Neuronal stem cell (in vitro differentiated cells): ENCODE measurements around the gene SIRPD.
"Not testable (repeated sequence)": the region's sequence is repeated elsewhere in the genome, so short reads cannot be mapped to it uniquely, and the experiment has no call there.

Experiments used
- DNase-seq: peaks from one replicate; pipeline ENCODE4 v3.0.0-alpha.2; 2013; ENCODE audit warnings: low spot score
- H2AFZ ChIP-seq: one replicate; pipeline ENCODE4 v1.6.1; 2013; ENCODE audit warnings: mild to moderate bottlenecking, low read length, inconsistent platforms
- H2AK5ac ChIP-seq: 2 replicates; pipeline ENCODE4 v1.6.1; 2013; ENCODE audit warnings: low read depth, mild to moderate bottlenecking, inconsistent platforms, low read length, moderate library complexity, mixed read lengths
- H2BK120ac ChIP-seq: 2 replicates; pipeline ENCODE4 v1.6.1; 2013; ENCODE audit warnings: low read depth, mild to moderate bottlenecking, inconsistent platforms, low read length, moderate library complexity, mixed read lengths
- H2BK12ac ChIP-seq: one replicate; pipeline ENCODE4 v1.6.1; 2013; ENCODE audit warnings: low read length, inconsistent platforms
- H2BK15ac ChIP-seq: 2 replicates; pipeline ENCODE4 v1.6.1; 2013; ENCODE audit warnings: mild to moderate bottlenecking, low read length, inconsistent platforms, mixed read lengths
- H2BK5ac ChIP-seq: one replicate; pipeline ENCODE4 v1.6.1; 2013; ENCODE audit warnings: inconsistent platforms, mild to moderate bottlenecking, low read length, moderate library complexity
- H3K14ac ChIP-seq: one replicate; pipeline ENCODE4 v1.6.1; 2013; ENCODE audit warnings: low read length, inconsistent platforms
- H3K18ac ChIP-seq: 2 replicates; pipeline ENCODE4 v1.6.1; 2013; ENCODE audit warnings: low read length, inconsistent platforms
- H3K23ac ChIP-seq: 2 replicates; pipeline ENCODE4 v1.6.1; 2013; ENCODE audit warnings: low read depth, mild to moderate bottlenecking, mixed read lengths, low read length, inconsistent platforms; ENCODE audit not compliant: poor library complexity
- H3K27ac ChIP-seq: replicated peaks from 3 replicates; pipeline ENCODE4 v1.5.1; 2013; ENCODE audit warnings: low read length, inconsistent platforms
- H3K27me3 ChIP-seq, 3 experiments: 2 replicates each; pipeline ENCODE4 v1.6.1; 2013; ENCODE audit warnings: low read length in 3 of 3, mild to moderate bottlenecking in 2 of 3, inconsistent platforms in 1 of 3, low read depth in 1 of 3, mixed read lengths in 1 of 3, moderate library complexity in 1 of 3; ENCODE audit not compliant: control insufficient read depth in 3 of 3, insufficient read depth in 3 of 3
- H3K36me3 ChIP-seq, 2 donors: replicated peaks in 1 of 2; 2 replicates each; pipeline ENCODE4 v1.6.1; 2013; ENCODE audit warnings: low read length in 2 of 2; ENCODE audit not compliant: control insufficient read depth in 2 of 2, insufficient read depth in 2 of 2
- H3K4ac ChIP-seq: 2 replicates; pipeline ENCODE4 v1.6.1; 2013; ENCODE audit warnings: inconsistent platforms, mild to moderate bottlenecking, low read length, moderate library complexity
- H3K4me1 ChIP-seq, 2 donors: 1 replicate in 1 of 2; 2 replicates in 1 of 2; pipeline ENCODE4 v1.6.1; 2013; ENCODE audit warnings: low read length in 2 of 2, low read depth in 1 of 2; ENCODE audit not compliant: control insufficient read depth in 2 of 2, insufficient read depth in 1 of 2
- H3K4me2 ChIP-seq: one replicate; pipeline ENCODE4 v1.6.1; 2013; ENCODE audit warnings: mild to moderate bottlenecking, low read length, inconsistent platforms; ENCODE audit not compliant: insufficient read depth, poor library complexity, severe bottlenecking
- H3K4me3 ChIP-seq, 2 donors: 2 replicates each; pipeline ENCODE4 v1.5.1; 2013; ENCODE audit warnings: low read length in 2 of 2, mild to moderate bottlenecking in 2 of 2, inconsistent platforms in 1 of 2, moderate library complexity in 1 of 2
- H3K79me1 ChIP-seq: one replicate; pipeline ENCODE4 v1.6.1; 2013; ENCODE audit warnings: low read depth, mild to moderate bottlenecking, inconsistent platforms, low read length, moderate library complexity
- H3K9ac ChIP-seq: one replicate; pipeline ENCODE4 v1.6.1; 2013; ENCODE audit warnings: mild to moderate bottlenecking, low read depth, low read length, inconsistent platforms; ENCODE audit not compliant: poor library complexity
- H3K9me3 ChIP-seq, 2 donors: replicated peaks in 1 of 2; 2 replicates each; pipeline versions ENCODE3 to v1.6.1; 2013; ENCODE audit warnings: low read length in 2 of 2, mild to moderate bottlenecking in 2 of 2, inconsistent platforms in 1 of 2, low read depth in 1 of 2, mixed read lengths in 1 of 2, moderate library complexity in 1 of 2; ENCODE audit not compliant: control insufficient read depth in 2 of 2, insufficient read depth in 1 of 2
- H4K8ac ChIP-seq: one replicate; pipeline ENCODE4 v1.6.1; 2013; ENCODE audit warnings: low read depth, mild to moderate bottlenecking, inconsistent platforms, low read length, moderate library complexity
- H4K91ac ChIP-seq: one replicate; pipeline ENCODE4 v1.6.1; 2013; ENCODE audit warnings: low read length, low read depth, mild to moderate bottlenecking, inconsistent platforms; ENCODE audit not compliant: poor library complexity
- WGBS, 2 donors: extraction: QIAGEN DNeasy Blood & Tissue Kit; methylation state at CpG; one replicate each; pipeline ENCODE4 v1.1.7; 2013; ENCODE audit warnings: missing lambda C conversion rate in 2 of 2, mixed read lengths in 1 of 2; ENCODE audit not compliant: insufficient read length in 2 of 2, insufficient replicate concordance in 1 of 2; ENCODE audit errors: extremely low coverage in 2 of 2; 5-methylcytosine and 5-hydroxymethylcytosine counted together

The SIRPD gene

GRCh38 chr20:1576641-1577040 is 19.1 kb upstream of the SIRPD start:
- no peak overlapping the region for H3K4me3 ChIP-seq
- H4K91ac ChIP-seq, result no peak overlapping the region
- no peak overlapping the region for H3K4me2 ChIP-seq
- H3K27ac ChIP-seq, result no peak overlapping the region
- H3K9me3 ChIP-seq, result no peaks in the 10 kb centered on the region
- no peak overlapping the region for H3K14ac ChIP-seq
- no peak overlapping the region for H3K23ac ChIP-seq
- WGBS, 2 donors, result no CpG with 5 or more reads among the region's 3 CpGs
- H3K79me1 ChIP-seq, result no peaks in the 10 kb centered on the region
- no peaks in the 10 kb centered on the region for H3K36me3 ChIP-seq
- no peaks in the 10 kb centered on the region for H3K4me1 ChIP-seq
- no peak overlapping the region for H2BK120ac ChIP-seq
- H2AK5ac ChIP-seq, result no peak overlapping the region
- H2BK5ac ChIP-seq, result no peak overlapping the region
- no peak overlapping the region for H3K18ac ChIP-seq
- H3K4ac ChIP-seq, result no peak overlapping the region
- H2BK12ac ChIP-seq, result no peak overlapping the region
- no peak overlapping the region for H3K9ac ChIP-seq
- DNase-seq, result no peak
- H2BK15ac ChIP-seq, result no peak overlapping the region
- no peak overlapping the region for H4K8ac ChIP-seq
- H3K27me3 ChIP-seq, result no peaks in the 10 kb centered on the region
- no peak overlapping the region for H2AFZ ChIP-seq

GRCh38 chr20:1576003-1576402 is 18.5 kb upstream of the SIRPD start:
- not testable (repeated sequence) for DNase-seq, H3K18ac ChIP-seq

DNA sequence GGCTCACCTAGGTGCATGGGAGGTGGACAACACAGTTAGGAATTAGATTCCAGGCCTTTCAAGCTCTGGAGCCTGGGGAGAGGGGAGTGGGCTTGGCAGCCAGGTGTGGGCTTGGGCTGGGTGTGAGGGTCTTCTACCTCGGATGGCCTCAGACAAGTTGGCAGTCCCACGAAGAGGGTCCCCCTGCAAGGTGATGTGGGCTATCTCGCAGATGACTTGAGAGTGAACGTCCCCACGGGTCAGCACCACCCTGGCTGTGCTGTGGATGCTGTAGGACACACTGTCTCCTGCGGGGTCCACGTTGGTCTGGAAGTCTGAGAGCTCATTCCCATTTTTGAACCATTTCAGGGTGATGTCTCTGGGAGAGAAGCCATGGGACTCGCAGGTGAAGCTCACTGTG is 14.1 kb upstream of the SIRPD start:
- not testable (repeated sequence) for H2AFZ ChIP-seq, H3K79me1 ChIP-seq, H3K18ac ChIP-seq, H2BK12ac ChIP-seq, H3K4ac ChIP-seq, H2AK5ac ChIP-seq, H4K8ac ChIP-seq, H3K36me3 ChIP-seq, H2BK120ac ChIP-seq, DNase-seq, H3K4me1 ChIP-seq, H3K27ac ChIP-seq, H2BK5ac ChIP-seq, H4K91ac ChIP-seq, H3K9me3 ChIP-seq, H3K4me3 ChIP-seq, H3K27me3 ChIP-seq, H3K23ac ChIP-seq, H3K4me2 ChIP-seq, H3K9ac ChIP-seq, H2BK15ac ChIP-seq, H3K14ac ChIP-seq
- no CpG with 5 or more reads among the region's 8 CpGs for WGBS, 2 donors

More at GRCh38 chr20:1576003-1576402, 18.5 kb upstream of the SIRPD start:
- not testable (repeated sequence) for H2BK12ac ChIP-seq, H3K9me3 ChIP-seq, H4K8ac ChIP-seq, H3K27me3 ChIP-seq, H2AFZ ChIP-seq, H2BK5ac ChIP-seq, H4K91ac ChIP-seq, H3K36me3 ChIP-seq, H3K4ac ChIP-seq, H3K14ac ChIP-seq, H3K79me1 ChIP-seq, H3K9ac ChIP-seq, H3K4me2 ChIP-seq, H3K23ac ChIP-seq, H2AK5ac ChIP-seq, H3K27ac ChIP-seq, H3K4me1 ChIP-seq, H2BK120ac ChIP-seq, H3K4me3 ChIP-seq, H2BK15ac ChIP-seq
- no CpG with 5 or more reads among the region's 1 CpG for WGBS, 2 donors

DNA sequence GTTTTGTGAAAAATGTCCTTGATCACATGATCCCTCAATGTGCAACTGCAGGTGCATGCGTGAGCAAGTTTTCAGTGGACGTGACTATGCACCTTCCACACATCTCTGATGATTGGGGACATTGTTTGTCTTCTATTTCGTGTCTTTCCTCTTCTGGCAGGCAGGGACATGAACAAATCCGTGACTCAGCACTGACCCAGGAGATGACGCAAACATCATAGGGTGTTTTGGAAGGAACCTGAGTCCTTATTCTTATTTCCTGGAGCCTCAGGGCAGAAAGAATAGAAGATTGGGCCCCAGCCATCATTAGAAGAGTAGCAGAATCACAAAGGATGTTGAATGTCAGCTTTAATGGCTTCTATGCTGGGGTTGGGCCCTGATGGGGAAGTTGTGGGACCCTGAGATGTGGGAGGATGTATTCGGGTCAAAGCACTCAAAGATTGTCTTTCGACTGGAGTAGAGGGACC is 11.9 kb upstream of the SIRPD start:
- no peak overlapping the region for H2BK12ac ChIP-seq
- no peak overlapping the region for H3K4ac ChIP-seq
- H2AK5ac ChIP-seq, result no peak overlapping the region
- H3K23ac ChIP-seq, result no peak overlapping the region
- H2BK120ac ChIP-seq, result no peak overlapping the region
- H3K4me1 ChIP-seq, result peaks cover 0 to 2% of the 10 kb centered on the region in 2 donors
- H3K27me3 ChIP-seq, result peaks cover 0 to 7% (median 0%) of the 10 kb centered on the region in 3 experiments
- no peaks in the 10 kb centered on the region for H3K9me3 ChIP-seq
- H3K4me3 ChIP-seq, result no peak overlapping the region
- H3K18ac ChIP-seq, result no peak overlapping the region
- H3K36me3 ChIP-seq, result no peaks in the 10 kb centered on the region
- no peak overlapping the region for H3K27ac ChIP-seq
- no peak overlapping the region for H4K8ac ChIP-seq
- no peak overlapping the region for H2AFZ ChIP-seq
- H4K91ac ChIP-seq, result no peak overlapping the region
- no peaks in the 10 kb centered on the region for H3K79me1 ChIP-seq
- no peak overlapping the region for H3K14ac ChIP-seq
- no peak overlapping the region for H2BK15ac ChIP-seq
- no peak overlapping the region for H3K9ac ChIP-seq
- H2BK5ac ChIP-seq, result no peak overlapping the region
- H3K4me2 ChIP-seq, result no peak overlapping the region
- no peak for DNase-seq
- no CpG with 5 or more reads among the region's 7 CpGs for WGBS, 2 donors
